Hematopoietic multipotent progenitor cell (in vitro differentiated cells): ENCODE results near the gene C1QTNF9B. TPM values are rescaled to one million over a fixed set of nuclear protein-coding genes. Genes with fewer than 3 reads are reported as not detected.
"Not testable (repeated sequence)": the region's sequence is repeated elsewhere in the genome, so short reads cannot be mapped to it uniquely, and the experiment has no call there.

ENCODE experiments used
- DNase-seq, 3 donors: peaks; one replicate each; pipeline ENCODE4 v3.0.0-alpha.2; 2011 to 2015; ENCODE audit warnings: low read depth in 2 of 3, low spot score in 2 of 3
- total RNA-seq: library from RNA; depleted of rRNA; stranded (reverse); fragments of >200 nt; gene quantifications from one replicate; pipeline ENCODE4 v1.2.3, GENCODE V29; 2012

The C1QTNF9B gene
- total RNA-seq, result not detected

DNA sequence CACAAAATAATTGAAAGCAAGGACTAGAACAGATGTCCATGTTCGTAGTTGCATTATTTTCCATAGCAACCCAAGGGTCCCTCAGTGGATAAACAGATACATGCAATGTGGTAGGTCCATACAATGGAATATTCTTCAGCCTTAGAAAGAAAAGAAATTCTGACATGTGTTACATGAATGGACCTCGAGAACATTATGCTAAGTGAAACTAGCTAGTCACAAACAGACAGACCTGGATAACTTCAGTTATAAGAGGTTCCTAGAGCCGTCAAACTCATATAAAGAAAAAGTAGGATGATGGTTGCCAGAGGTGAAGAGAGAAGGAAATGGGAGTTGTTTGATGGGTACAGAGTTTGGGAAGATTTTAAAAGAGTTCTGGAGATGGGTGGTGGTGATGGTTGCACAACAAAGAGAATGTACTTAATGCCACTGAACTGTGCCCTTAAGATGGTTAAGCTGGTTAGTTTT is at the start of gene C1QTNF9B:
Gene C1QTNF9B, minus strand, starts transcription at position 51 of the 468 bp plus-strand sequence.
- DNase-seq, result not testable (repeated sequence)

DNA sequence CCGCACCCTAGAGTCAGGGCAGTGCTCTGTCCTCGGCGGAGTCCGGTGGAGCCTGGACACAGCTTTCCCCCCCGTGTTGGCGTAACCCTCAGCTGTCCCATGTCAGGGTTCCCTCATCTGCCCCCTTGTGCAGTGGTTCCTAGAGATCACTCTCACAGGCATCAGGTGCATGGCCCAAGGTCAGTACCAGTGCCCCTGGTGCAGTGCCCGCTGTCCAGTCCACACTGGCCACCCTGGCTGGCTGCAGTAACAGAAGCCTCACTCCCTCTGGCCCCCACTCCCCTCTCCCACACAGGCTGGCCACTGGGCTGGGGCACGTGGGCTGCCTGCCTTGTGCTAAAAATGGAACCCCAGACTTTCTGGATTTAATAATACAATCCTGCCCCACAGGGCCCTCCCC is 49.6 kb upstream of the C1QTNF9B start:
- no peak for DNase-seq

DNA sequence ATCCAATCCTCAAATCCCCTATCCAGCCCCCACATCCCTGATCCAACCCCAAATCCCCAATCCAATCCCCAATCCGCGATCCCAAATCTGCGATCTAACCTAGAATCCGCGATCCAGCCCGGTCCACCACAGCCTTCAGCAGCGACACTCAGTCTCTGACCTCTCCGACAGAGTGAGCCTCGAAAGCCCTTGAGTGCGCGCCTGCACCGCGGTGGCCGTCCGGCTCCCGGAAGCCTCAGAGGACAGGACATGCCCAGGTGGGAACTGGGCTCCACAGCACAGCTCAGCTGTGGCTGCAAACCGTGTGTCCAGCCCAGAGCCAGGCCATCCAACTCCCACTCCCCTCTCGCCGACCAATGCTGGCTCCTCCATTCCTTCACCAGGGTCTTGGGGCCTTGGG is 48.8 kb upstream of the C1QTNF9B start:
- DNase-seq, result no peak

DNA sequence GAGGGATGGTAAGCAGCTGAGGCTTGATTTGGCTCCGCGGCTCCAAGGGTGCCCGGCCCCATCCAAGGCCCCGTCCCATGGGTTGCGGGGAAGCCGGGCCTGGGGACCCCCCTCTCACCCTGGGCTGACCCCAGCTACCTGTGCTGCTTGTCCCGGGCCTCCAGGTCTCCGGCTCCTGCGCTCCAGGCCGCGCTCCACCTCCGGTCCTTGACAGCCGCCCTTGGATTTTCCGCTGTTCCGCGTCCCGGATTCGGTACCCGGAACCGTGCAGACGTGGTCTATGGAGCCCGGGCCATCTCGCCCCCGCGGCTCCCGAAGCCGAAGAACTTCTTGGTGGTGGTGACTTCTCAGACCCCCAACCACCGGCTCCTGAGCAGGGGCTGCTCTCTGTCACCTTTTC is 48.3 kb upstream of the C1QTNF9B start:
- DNase-seq, result no peak

DNA sequence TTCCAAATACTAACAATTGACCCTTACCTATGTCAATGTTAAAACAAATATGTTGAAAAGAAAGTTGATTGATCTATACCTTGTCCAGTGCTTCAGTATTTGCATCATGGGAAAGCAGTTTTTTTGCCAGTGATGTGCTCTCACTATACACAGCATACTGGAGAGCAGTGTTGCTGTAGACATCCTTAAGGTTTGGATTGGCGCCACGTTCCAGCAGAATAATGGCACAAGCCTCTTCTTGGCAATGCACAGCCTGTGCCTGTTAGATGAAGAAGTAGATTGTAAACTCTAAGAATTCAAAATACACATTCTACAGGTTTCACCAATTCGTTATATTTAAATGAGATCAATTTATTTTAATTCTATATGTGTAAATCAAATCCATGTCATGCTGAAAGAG is 43.9 kb upstream of the C1QTNF9B start:
- no peak for DNase-seq

DNA sequence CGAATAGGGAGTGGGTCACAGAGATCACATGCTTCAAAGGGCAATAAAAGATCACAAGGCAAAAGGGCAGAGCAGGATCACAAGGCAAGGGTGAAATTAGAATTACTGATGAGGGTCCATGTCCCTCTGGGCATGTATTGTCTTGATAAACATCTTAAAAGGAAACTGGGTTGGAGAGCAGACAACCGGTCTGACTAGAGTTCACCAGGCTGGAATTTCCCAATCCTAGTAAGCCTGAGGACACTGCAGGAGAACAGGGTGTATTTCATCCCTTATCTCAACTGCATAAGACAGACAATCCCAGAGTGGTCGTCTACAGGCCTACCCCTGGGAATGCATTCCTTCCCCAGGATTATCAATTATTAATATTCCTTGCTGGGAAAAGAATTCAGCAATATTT is 42.4 kb upstream of the C1QTNF9B start:
- not testable (repeated sequence) for DNase-seq

DNA sequence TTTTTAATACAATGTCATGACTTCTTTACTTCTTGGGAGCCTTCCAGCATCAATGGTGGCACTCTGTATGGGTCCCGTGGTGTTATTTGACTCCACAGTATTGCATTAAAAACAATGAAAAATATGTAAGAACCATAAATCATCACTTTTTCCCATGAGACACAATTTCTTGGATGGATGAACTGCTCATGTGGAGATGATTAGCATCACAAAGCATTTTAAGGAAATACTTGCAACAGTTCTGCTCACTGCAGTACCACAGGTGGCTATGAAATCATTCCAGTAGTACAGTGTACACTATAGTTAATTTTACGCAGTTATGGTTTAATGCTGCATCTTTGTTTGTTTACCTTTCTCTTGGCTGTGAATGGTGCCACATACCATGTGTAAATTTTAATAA is 37.2 kb upstream of the C1QTNF9B start:
- DNase-seq, result no peak

DNA sequence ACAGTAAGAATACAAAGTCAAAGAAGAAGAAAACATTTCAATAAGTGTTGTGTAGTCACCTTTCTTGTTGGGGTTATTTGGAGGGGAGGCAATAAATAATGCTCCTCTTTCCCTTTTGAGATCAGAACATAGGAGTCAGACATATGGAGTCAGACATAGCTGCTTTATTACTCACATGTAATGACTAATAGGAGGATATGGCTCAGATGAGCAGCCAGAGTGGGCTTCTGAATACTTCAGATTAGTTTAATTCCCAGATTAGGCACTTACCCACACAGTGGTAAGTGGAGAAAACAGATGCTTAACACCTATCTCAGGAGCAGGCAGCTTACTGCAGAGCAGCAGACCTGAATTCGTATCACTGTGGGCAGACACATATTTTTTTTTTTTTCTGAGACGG is 31.7 kb upstream of the C1QTNF9B start:
- no peak for DNase-seq

DNA sequence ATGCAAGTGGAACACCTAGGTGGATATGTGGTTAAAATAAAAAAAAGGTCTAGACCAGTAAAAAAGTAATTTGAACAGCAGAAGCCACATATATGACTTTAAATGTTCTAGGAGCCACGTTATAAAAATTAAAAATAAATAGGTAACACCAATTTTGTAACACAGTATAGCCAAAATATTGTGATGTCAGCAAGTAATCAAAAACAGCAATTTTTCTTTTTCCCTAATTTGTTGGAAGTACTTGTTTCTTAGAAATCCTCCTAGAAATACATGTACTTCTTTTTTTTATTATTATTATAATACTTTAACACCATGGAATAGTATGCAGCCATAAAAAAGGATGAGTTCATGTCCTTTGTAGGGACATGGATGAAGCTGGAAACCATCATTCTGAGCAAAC is 25.7 kb upstream of the C1QTNF9B start:
- no peak for DNase-seq

DNA sequence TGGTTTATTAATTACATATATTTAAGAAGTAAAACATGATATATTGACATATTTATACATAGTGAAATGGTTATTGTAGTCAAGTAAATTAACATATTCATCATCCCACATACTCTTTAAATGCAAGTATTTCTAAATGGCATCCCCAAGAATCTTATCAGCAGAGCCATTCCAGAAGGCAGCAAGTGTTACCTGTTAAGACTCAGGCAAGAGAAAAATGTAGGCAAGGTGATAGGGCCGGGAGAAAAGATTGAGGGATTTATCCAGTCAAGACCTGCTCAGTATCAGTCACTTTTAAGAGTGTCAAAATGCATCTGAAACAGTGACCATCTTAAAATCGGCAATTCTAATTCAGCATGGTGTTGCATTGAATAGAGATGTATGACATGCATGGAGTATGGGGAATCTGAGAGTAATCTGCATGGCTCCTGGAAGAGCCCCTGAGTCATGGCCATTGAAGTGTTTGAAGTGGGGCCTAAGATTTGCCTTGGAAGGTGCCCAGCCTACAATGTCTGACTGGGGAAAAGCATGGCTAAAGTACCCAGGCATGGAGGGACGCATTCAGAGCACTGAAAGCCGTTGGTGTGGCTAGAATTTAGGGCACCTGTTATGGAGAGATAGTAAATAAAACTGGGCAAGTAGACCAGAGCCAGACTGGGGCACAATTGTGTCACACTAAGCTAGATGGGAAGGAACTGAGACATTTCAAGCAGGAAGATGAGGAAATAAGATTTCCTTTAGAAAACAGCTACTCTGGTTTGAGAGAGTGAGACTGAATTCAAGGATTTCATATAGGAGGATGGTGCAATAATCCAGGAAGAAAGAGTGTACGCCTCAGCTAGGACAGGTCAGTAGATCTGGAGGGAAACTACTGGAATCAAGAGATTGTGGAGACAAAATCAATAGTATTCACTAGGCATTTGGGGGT is 25.0 kb upstream of the C1QTNF9B start:
- no peak for DNase-seq

DNA sequence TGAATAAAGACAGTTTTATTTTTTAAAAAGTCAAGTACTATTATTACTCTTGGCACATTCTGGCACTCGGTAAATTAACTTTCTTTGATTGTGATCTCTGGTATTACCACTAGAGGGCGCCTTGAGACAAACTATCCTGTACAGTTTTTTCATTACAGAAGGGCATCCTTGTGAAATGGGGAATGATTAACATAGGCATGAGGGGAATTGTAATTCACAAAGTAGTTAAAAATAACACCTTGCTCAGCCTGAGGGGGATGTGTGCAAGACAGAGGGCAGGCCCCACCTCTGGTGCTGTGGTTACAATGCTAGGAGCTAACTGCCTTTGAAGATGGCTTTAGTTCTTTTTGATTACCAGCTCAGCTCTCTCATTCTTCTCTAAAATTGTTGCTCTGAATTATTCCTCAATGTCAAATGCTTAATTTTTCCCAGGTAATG is 24.2 kb upstream of the C1QTNF9B start:
- DNase-seq, result peak in 2 of 3 donors; percentile 10 to 59

DNA sequence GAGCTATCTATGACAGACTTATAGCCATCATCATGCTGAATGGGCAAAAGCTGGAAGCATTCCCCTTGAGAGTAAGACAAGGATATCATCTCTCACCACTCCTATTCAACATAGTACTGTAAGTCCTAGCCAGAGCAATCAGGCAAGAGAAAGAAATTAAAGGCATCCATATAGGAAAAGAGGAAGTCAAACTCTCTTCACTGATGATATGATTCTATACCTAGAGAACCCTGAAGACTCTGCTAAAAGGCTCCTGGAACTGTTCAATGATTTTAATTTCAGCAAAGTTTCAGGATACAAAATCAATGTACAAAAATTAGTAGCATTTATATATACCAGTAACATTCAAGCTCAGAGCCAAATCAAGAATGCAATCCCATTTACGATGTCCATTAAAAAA is 21.7 kb upstream of the C1QTNF9B start:
- no peak for DNase-seq

DNA sequence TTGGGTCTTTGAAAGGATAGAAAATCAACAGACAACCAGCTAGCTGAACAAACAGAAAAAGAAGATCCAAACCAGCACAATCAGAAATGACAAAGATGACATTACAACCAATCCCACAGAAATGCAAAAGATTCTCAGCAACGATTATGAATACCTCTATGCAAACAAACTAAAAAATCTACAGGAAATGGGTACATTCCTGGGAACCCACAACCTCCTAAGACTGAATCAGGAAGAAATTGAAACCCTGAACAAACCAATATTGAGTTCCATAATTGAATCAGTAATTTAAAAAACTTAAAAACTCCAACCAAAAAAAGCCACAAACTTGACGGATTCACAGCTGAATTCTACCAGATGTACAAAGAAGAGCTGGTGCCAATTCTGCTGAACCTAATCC is 20.9 kb upstream of the C1QTNF9B start:
- no peak for DNase-seq

DNA sequence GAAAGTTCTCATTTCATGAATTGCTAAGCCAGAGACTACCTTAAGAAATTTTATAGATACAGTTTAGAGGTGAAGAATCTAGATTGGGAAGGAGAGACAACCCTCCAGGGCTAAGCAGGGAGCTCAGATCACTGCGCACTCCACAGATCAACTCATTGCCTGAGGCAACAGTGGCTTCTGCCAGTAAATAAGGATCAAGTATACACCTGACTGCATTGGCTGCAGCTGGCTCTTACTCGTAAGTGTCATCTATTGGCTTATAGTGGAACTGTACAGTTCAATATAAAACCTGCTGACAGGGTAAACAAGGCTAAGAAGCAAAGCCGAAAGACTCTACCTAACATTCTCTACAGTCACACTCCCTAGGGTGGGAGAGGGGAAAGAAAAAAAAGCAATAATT is 18.0 kb upstream of the C1QTNF9B start:
- no peak for DNase-seq

DNA sequence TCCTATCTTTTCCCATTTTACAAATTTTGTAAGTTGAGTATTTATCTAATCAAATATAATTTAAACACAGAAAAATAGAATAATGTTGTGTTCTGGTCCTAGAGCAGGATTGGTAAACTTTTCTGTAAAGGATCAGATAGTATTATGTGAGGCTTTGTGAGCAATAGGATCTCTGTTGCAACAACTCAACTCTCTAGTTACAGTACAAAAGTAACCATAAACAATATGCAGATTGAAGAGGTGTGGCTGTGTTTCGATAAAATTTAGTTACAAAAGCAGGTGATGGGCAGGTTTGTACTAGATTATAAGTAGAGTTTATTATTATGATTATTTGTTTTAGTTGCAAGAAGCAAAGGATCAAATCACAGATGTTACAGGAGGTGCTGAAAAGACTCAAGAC is 15.2 kb upstream of the C1QTNF9B start:
- no peak for DNase-seq

DNA sequence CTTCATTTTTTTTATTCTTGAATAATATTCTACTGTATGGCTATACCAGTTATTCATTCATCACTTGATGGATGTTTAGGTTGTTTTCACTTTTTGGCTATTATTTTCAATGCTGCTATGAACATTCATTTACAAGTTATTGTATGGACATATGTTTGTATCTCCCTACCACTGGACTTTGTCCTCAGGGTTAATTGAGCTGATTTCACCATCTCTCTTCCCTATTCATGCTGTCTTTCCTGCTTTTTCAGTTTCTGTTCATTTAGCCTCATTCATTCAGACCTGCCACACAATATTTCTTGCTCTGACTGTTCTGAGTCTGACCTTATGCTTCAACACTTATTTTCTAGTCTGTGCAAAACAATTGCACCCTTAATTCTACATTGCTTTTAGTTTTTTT is 12.3 kb upstream of the C1QTNF9B start:
- DNase-seq, result no peak

DNA sequence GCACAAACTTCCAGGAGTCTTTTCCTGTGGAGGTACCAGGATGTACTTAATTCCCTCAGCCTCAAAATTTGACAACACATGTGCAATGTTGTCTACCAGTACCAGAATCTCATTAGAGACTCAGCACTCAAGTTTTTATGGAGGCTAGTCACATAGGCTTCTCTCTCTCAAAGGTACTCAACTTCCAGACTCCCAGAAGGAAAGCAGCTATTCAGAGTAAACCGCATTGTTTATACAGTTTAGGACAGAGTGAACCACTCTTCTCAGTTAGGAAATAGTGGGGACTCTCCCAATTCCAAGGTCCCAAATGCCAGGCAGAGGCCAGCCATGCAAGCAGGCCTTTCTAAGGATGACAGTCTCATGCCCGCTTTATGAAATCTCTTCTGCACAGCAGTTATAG is 8.5 kb upstream of the C1QTNF9B start:
- no peak for DNase-seq

DNA sequence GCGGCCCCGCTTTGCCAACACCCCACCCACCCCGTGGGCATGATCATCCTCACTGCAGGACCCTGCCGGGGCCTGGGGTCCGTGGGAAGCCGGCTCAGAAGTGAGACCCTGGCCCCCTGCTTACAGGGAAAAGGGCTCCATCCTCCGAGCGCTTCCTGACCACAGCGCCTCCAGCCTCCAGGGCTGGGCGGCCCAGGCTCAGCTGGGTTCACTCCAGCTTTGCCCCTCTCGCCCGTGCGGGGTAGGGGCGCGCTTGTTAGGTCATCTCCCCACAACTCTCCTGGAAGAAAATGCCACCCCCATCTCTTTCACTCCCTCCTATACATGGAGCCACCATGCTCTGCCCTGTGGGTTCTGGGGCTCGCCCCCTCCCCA is 6.6 kb upstream of the C1QTNF9B start:
- no peak for DNase-seq

DNA sequence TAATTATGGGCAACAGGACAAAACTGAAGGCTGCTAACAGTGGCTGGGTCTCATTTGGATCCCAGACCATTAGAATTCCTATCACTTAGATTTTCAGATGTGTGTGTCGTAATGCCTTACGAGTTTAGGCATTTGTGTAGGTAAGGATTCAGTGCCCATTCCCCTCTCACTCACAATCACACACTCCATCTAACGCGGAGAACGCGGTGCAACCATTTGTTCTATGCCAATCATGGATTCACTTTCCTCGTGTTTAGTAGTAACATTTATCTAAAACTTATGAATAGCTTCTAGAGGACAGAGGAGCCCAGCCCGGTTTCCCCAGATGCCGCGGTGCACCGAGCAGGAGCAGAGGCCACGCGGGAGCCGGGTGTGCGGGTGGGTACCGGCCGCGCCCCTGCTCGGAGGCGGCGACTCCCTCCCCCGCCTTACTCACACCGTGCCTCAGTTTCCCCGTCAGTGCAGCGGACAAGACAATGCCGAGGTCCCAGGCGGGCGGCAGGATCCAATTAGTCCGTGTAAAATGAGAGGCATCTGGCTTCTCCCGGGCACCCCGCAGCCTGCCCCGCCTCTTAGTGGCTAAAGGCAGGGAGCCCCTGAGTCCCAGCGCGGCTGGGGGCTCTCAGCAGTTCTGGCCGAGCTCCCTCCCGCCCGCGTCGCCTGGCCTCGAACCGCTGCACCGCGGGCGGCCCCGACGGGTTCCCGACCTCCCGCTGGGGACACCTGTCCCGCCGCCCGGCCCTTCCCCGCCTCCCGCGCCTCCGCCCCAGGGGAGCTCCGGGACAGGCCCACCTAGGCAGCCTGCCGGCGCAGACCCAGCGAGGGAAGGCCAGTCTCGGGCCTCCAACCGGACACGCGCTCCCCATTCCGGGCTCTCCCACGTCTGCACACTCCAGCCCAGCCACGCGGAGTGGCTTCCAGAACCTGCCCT is 5.9 kb upstream of the C1QTNF9B start:
- DNase-seq, result no peak

DNA sequence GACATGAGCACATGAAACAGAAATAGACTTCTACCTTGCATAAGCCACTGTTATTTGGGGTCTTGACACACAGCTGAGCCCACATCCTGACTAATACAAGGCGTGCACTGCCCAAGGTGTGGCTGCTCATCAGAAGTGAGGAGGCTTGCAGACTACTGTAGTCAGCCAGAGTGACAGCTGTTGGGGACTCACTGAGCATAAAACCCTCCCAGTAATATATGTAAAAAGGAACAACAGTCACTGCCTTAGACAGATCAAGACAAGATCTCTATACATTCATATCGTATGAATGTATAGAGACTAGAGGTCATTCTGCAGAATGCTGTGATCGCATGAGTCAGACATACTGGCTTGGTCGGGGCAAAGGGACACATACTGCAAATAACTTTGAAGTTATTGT is 4.1 kb upstream of the C1QTNF9B start:
- DNase-seq, result no peak

DNA sequence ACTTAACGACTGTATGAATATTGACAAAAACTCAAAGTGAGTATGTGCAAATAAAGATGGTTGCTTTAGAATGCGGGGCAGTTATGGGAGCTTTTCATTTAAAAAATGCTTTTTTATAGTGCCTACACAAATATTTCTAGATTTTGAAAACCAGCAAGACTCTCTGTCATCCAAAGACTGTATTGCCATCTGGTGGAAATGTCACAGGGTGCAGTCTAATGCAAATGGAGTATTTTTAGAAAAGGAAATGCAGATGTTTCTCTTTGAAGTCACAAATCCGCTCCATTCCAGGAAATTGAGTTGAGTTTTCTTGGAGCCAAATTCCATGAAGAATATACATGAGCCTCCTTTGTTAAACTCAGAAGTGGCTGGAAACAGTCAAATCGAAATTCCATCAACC is 2.3 kb upstream of the C1QTNF9B start:
- DNase-seq, result peak in 2 of 3 donors; percentile 20 to 63
